ENCODE data around the gene DSCAML1. TPM values are rescaled to one million over a fixed set of nuclear protein-coding genes. Genes with fewer than 3 reads are reported as not detected.

The DSCAML1 gene
- total RNA-seq, 1 experiment from 2014 or later, result not detected

- Histone ChIP-seq H3K36me3 (ENCODE audit: control insufficient read depth in 1 of 2, insufficient read depth in 2 of 2, low read length in 2 of 2) (no peaks in the 10 kb centered on the region), H3K4me2 (ENCODE audit: low read length) (no peak overlapping the region), H3K9ac (ENCODE audit: low read length) (no peak overlapping the region), H3K4me3 (replicated peaks in 1 of 2; ENCODE audit: low read depth in 1 of 2, low read length in 2 of 2) (no peak overlapping the region), H3K79me2 (ENCODE audit: insufficient read depth, low read length) (no peaks in the 10 kb centered on the region), H4K20me1 (ENCODE audit: insufficient read depth) (no peaks in the 10 kb centered on the region), H3K27ac (ENCODE audit: low read depth, low read length) (no peak overlapping the region), H3K4me1 (ENCODE audit: control insufficient read depth in 1 of 2, insufficient read depth in 2 of 2, low read length in 2 of 2) (peaks cover 0 to 5% of the 10 kb centered on the region in 2 experiments; a peak in 3 of 4 replicates), H2AFZ (ENCODE audit: low read depth, low read length, poor library complexity, severe bottlenecking) (no peak overlapping the region), H3K9me2 (ENCODE audit: insufficient read depth) (no peaks in the 10 kb centered on the region), H3K9me3 (ENCODE audit: control insufficient read depth in 1 of 2, insufficient read depth in 1 of 2, low read depth in 1 of 2, low read length in 2 of 2) (no peaks in the 10 kb centered on the region), H3K27me3 (ENCODE audit: insufficient read depth, low read length) (no peaks in the 10 kb centered on the region; the same call in 1 of the 2 replicates)
- CTCF ChIA-PET, result no interaction called here
- intact Hi-C loops (cut with micrococcal nuclease), result no loop called here
- ATAC-seq (no peak), DNase-seq (ENCODE audit: low read depth, low spot score) (no peak)
- POLR2A ChIA-PET, result no interaction called here
- TF ChIP-seq EZH2phosphoT487 (IDR thresholded peaks at IDR 0.05; ENCODE audit: borderline replicate concordance), result no peak
- no peak for TF ChIP-seq YY1 (IDR thresholded peaks at IDR 0.05; ENCODE audit: extremely low read depth, insufficient replicate concordance, low read depth, low read length)
- TF ChIP-seq ELF1 (IDR thresholded peaks at IDR 0.05; ENCODE audit: borderline replicate concordance, low read depth), result no peak
- no peak for TF ChIP-seq POLR2AphosphoS5 (IDR thresholded peaks at IDR 0.05; ENCODE audit: low read depth, low read length)
- no peak for TF ChIP-seq SP1 (IDR thresholded peaks at IDR 0.05; ENCODE audit: low read depth)
- no peak for TF ChIP-seq FOSL1 (IDR thresholded peaks at IDR 0.05; ENCODE audit: low read depth)
- no peak for TF ChIP-seq JUND (IDR thresholded peaks at IDR 0.05)
- TF ChIP-seq, protein P1, sequence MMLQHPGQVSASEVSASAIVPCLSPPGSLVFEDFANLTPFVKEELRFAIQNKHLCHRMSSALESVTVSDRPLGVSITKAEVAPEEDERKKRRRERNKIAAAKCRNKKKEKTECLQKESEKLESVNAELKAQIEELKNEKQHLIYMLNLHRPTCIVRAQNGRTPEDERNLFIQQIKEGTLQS (IDR thresholded peaks at IDR 0.05), result no peak
- TF ChIP-seq ZNF274 (IDR thresholded peaks at IDR 0.05; ENCODE audit: low read depth, low read length), result no peak
- no peak for TF ChIP-seq CEBPB (IDR thresholded peaks at IDR 0.05; ENCODE audit: low read depth)
- TF ChIP-seq, protein P2, sequence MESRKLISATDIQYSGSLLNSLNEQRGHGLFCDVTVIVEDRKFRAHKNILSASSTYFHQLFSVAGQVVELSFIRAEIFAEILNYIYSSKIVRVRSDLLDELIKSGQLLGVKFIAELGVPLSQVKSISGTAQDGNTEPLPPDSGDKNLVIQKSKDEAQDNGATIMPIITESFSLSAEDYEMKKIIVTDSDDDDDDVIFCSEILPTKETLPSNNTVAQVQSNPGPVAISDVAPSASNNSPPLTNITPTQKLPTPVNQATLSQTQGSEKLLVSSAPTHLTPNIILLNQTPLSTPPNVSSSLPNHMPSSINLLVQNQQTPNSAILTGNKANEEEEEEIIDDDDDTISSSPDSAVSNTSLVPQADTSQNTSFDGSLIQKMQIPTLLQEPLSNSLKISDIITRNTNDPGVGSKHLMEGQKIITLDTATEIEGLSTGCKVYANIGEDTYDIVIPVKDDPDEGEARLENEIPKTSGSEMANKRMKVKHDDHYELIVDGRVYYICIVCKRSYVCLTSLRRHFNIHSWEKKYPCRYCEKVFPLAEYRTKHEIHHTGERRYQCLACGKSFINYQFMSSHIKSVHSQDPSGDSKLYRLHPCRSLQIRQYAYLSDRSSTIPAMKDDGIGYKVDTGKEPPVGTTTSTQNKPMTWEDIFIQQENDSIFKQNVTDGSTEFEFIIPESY (IDR thresholded peaks at IDR 0.05; ENCODE audit: extremely low read depth, insufficient replicate concordance, low read length), result no peak
- TF ChIP-seq REST (IDR thresholded peaks at IDR 0.05; ENCODE audit: low read depth), result no peak
- TF ChIP-seq EZH2 (IDR thresholded peaks at IDR 0.05), result no peak
- TF ChIP-seq SRF (IDR thresholded peaks at IDR 0.05; ENCODE audit: low read depth), result no peak
- TF ChIP-seq TCF7L2 (IDR thresholded peaks at IDR 0.05; ENCODE audit: borderline replicate concordance, extremely low read depth, insufficient read depth, insufficient read length), result no peak
- no peak for TF ChIP-seq POLR2A (IDR thresholded peaks at IDR 0.05; ENCODE audit: borderline replicate concordance, extremely low read depth, insufficient read depth, insufficient read length)
- RAD21 ChIA-PET (ENCODE audit: low non-redundant PET in 1 of 2, low total read pairs in 2 of 2, uncharacterized antibody in 2 of 2, unreplicated experiment in 2 of 2), result no interaction called here
- BruUV-seq (replicated peaks), result no TSS peak
Measured at GRCh38 chr11:117688255-117688797, 108.7 kb downstream of the DSCAML1 start.

Measured in HCT116 (cell line).